ENCODE measurements around the gene NPAS4. TPM values are rescaled to one million over a fixed set of nuclear protein-coding genes. Genes with fewer than 3 reads are reported as not detected.
"Not testable (repeated sequence)": the region's sequence is repeated elsewhere in the genome, so short reads cannot be mapped to it uniquely, and the experiment has no call there.

Gene NPAS4
- total and polyA plus RNA-seq, 9 of the 15 experiments (the other 6 are each of a cell fraction or from before 2014, with no cell fraction given) = not detected

DNA sequence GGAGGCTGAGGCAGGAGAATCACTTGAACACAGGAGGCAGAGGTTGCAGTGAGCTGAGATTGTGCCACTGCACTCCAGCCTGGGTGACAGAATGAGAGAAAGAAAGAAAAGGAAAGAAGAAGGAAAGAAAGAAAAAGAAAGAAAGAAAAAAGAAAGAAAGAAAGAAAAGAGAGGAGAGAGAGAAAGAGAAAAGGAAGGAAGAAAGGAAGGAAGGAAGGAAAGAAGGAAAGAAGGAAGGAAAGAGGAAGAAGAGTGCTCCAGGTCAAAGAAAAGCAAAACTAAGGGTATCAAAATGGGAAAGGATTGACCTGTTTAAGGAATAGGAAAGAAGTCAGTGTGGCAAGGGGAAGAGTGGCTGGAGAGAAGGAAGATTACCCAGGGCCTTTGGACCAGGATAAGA lies 10.5 kb downstream of the NPAS4 start:
- in situ Hi-C loops (cut with MboI); FAIRE-seq: not testable (repeated sequence)
- TF ChIP-seq, protein P1, sequence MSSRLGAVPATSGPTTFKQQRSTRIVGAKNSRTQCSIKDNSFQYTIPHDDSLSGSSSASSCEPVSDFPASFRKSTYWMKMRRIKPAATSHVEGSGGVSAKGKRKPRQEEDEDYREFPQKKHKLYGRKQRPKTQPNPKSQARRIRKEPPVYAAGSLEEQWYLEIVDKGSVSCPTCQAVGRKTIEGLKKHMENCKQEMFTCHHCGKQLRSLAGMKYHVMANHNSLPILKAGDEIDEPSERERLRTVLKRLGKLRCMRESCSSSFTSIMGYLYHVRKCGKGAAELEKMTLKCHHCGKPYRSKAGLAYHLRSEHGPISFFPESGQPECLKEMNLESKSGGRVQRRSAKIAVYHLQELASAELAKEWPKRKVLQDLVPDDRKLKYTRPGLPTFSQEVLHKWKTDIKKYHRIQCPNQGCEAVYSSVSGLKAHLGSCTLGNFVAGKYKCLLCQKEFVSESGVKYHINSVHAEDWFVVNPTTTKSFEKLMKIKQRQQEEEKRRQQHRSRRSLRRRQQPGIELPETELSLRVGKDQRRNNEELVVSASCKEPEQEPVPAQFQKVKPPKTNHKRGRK (tag; IDR thresholded peaks at IDR 0.05) = peak; percentile 90

DNA sequence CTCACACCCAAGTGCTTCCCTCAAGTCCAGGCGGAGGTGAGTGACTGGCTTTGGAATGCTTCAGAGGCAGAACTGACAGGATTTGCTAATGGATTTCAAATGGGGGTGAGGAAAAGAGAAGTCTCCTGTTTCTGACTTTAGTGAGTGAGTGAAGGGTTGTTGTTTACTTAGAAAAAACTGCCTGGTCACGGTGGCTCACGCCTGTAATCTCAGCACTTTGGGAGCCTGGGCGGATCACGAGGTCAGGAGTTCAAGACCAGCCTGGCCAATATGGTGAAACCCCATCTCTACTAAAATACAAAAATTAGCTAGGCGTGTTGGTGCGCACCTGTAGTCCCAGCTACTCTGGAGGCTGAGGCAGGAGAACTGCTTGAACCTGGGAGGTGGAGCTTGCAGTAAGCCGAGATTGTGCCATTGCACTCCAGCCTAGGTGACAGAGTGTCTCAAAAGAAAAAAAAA lies 11.1 kb downstream of the NPAS4 start:
- intact Hi-C loops (cut with micrococcal nuclease); FAIRE-seq; H3K79me2 ChIP-seq (ENCODE audit: control insufficient read depth, insufficient read depth, low read length); H3K27ac ChIP-seq (ENCODE audit: extremely low read depth, low read depth, low read length); H4K20me1 ChIP-seq (replicated peaks; ENCODE audit: control insufficient read depth, insufficient read depth, low read length); BruUV-seq (replicated peaks); in situ Hi-C loops (cut with MboI); H3K9me3 ChIP-seq (replicated peaks; ENCODE audit: control insufficient read depth, insufficient read depth, low read depth, low read length); H3K4me1 ChIP-seq (replicated peaks in 1 of 2; ENCODE audit: control insufficient read depth in 2 of 2, insufficient read depth in 2 of 2, low read length in 2 of 2); H3K27me3 ChIP-seq (ENCODE audit: control insufficient read depth in 2 of 2, insufficient read depth in 2 of 2, low read length in 2 of 2); H3K4me2 ChIP-seq (ENCODE audit: insufficient read depth, low read length); H2AFZ ChIP-seq (ENCODE audit: low read depth, low read length); H3K9me1 ChIP-seq (ENCODE audit: control insufficient read depth, insufficient read depth, low read length); H3K4me3 ChIP-seq; TF ChIP-seq NR2C2 (CRISPR knock-in tag; IDR thresholded peaks at IDR 0.05); TOE1 (CRISPR knock-in tag; IDR thresholded peaks at IDR 0.05; ENCODE audit: borderline replicate concordance, low read depth): not testable (repeated sequence)
- H3K36me3 ChIP-seq (ENCODE audit: control insufficient read depth, insufficient read depth, low read length) = peaks cover 21% of the 10 kb centered on the region
- ATAC-seq (peak; percentile 65), DNase-seq (ENCODE audit: extremely low read depth in 1 of 4, low spot score in 3 of 4) (peak in 1 of 4 experiments; percentile 45)
- 28% methylated on average over 8 of the region's 8 CpGs for WGBS (ENCODE audit: insufficient coverage, low coverage, missing lambda C conversion rate)
- ChIA-PET CTCF (ENCODE audit: low intra/inter-chr PET ratio) (interaction anchor here (0.7 to 1.2 kb wide), 3 partner anchors 24 to 455 kb away, joined by 3 to 6 read pairs (median 4); partner anchors contain the start of gene RBM4B), POLR2A (interaction anchor here (1.0 kb wide), 1 partner anchor 10 kb away, joined by 3 read pairs; no protein-coding TSS in a partner anchor)
- H3K9ac ChIP-seq (ENCODE audit: insufficient read depth in 1 of 2, low read depth in 2 of 2, low read length in 2 of 2) = peak overlapping the region in 1 of 2 experiments; percentile 19; a peak in 1 of 4 replicates
- TF ChIP-seq FOXA3 (CRISPR knock-in tag; conservative IDR thresholded peaks at IDR 0.05 in 1 of 2, IDR thresholded peaks at IDR 0.05 in 1 of 2) (peak; percentile 80 to 90), NR2C2 (tag; IDR thresholded peaks at IDR 0.05) (peak; percentile 56; the same call in 1 of the 2 replicates), POLR2H (tag; IDR thresholded peaks at IDR 0.05; ENCODE audit: low read depth) (peak; percentile 97), KDM1A (IDR thresholded peaks at IDR 0.05) (peak; percentile 88 to 89), HDAC2 (IDR thresholded peaks at IDR 0.05) (peak; percentile 72; the same call in 1 of the 2 replicates), ZNF316 (IDR thresholded peaks at IDR 0.05) (peak; percentile 89), MEIS2 (IDR thresholded peaks at IDR 0.05; ENCODE audit: partially characterized antibody) (peak; percentile 26), DPF2 (IDR thresholded peaks at IDR 0.05) (peak; percentile 43; the same call in 1 of the 2 replicates), NRF1 (conservative IDR thresholded peaks at IDR 0.05 in 1 of 2, IDR thresholded peaks at IDR 0.05 in 1 of 2) (peak; percentile 41 to 54; a peak in 2 of 4 replicates), C11orf30 (IDR thresholded peaks at IDR 0.05; ENCODE audit: low read depth) (peak; percentile 82), TOE1 (IDR thresholded peaks at IDR 0.05; ENCODE audit: borderline replicate concordance) (0 out of 2 replicates have a peak, but pooled peaks have one; percentile 71), CEBPB (tag; IDR thresholded peaks at IDR 0.05) (peak; percentile 51; the same call in 1 of the 2 replicates)

More for the DNA sequence above, 10.5 kb downstream of the NPAS4 start:
- ATAC-seq; H3K9ac ChIP-seq (ENCODE audit: insufficient read depth in 1 of 2, low read depth in 2 of 2, low read length in 2 of 2); H3K4me3 ChIP-seq; H3K9me1 ChIP-seq (ENCODE audit: control insufficient read depth, insufficient read depth, low read length); H3K27me3 ChIP-seq (ENCODE audit: control insufficient read depth in 2 of 2, insufficient read depth in 2 of 2, low read length in 2 of 2); H3K9me3 ChIP-seq (replicated peaks; ENCODE audit: control insufficient read depth, insufficient read depth, low read depth, low read length); intact Hi-C loops (cut with micrococcal nuclease); H3K79me2 ChIP-seq (ENCODE audit: control insufficient read depth, insufficient read depth, low read length); H3K27ac ChIP-seq (ENCODE audit: extremely low read depth, low read depth, low read length); DNase-seq (ENCODE audit: extremely low read depth in 1 of 4, low spot score in 3 of 4); H3K4me2 ChIP-seq (ENCODE audit: insufficient read depth, low read length); H4K20me1 ChIP-seq (replicated peaks; ENCODE audit: control insufficient read depth, insufficient read depth, low read length); H3K4me1 ChIP-seq (replicated peaks in 1 of 2; ENCODE audit: control insufficient read depth in 2 of 2, insufficient read depth in 2 of 2, low read length in 2 of 2); BruUV-seq (replicated peaks); H2AFZ ChIP-seq (ENCODE audit: low read depth, low read length): not testable (repeated sequence)
- ChIA-PET POLR2A (interaction anchor here (0.9 kb wide), 2 partner anchors 10 to 45 kb away, joined by 3 read pairs; no protein-coding TSS in a partner anchor), CTCF (ENCODE audit: low intra/inter-chr PET ratio) (interaction anchor here (1.1 to 1.2 kb wide), 2 partner anchors 23 to 247 kb away, joined by 3 to 6 read pairs; partner anchors contain the start of gene RBM4B)
- peaks cover 15% of the 10 kb centered on the region; the same call in 2 of the 3 replicates for H3K36me3 ChIP-seq (ENCODE audit: control insufficient read depth, insufficient read depth, low read length)
